Measurements from ENCODE around the gene KIAA1671.

KIAA1671 gene

DNA sequence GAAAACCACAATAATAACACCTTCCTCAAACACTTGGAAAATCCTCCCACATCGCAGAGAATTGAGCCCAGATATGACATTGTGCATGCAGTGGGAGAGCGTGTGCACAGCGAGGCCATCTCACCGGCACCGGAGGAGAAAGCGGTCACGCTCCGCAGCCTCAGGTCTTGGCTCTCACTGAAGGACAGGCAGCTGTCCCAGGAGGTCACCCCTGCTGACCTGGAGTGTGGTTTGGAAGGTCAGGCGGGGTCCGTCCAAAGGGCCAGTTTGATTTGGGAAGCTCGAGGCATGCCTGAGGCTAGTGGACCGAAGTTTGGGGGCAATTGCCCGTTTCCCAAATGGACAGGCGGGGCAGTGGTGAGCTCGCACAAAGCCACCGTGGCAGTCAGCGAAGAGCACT lies 86.7 kb downstream of the KIAA1671 start:
- no peak for DNase-seq (ENCODE audit: low read depth in 1 of 2, low spot score in 1 of 2)

DNA sequence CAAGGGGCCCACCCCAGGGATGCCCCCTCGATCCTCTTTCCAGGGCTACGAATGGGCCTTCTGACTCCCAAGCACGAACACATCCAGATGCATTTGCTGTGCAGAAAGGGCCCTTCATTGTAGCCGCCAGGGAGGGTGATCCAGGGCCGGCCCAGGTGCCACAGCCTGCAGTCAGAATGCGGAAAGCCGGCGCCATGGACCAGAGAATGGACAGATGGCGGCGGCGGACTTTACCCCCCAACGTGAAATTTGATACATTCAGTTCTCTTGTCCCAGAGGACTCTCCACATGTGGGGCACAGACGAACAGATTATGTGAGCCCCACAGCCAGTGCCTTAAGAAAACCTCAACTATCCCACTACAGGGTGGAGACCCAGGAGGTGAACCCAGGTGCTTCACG lies 87.2 kb downstream of the KIAA1671 start:
- no peak for DNase-seq (ENCODE audit: low read depth in 1 of 2, low spot score in 1 of 2)

DNA sequence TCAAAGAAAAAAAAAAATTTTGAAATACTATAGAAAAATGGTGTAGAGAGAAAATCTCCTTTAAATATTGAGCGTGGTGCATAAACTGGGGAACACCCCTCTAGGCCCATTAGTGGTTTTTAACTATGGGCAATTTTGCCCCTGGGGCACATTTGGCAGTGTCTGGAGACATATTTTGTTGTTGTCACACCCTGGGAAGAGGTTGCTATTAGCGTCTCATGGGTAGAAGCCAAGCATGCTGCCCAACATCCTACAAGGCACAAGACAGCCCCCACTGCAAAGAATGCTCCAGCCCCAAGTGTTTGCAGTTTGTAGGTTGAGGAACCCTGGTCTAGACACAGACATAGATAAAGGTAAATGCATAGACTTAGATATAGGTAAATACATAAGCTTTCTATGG lies 92.6 kb downstream of the KIAA1671 start:
- DNase-seq (ENCODE audit: low read depth in 1 of 2, low spot score in 1 of 2) = no peak

DNA sequence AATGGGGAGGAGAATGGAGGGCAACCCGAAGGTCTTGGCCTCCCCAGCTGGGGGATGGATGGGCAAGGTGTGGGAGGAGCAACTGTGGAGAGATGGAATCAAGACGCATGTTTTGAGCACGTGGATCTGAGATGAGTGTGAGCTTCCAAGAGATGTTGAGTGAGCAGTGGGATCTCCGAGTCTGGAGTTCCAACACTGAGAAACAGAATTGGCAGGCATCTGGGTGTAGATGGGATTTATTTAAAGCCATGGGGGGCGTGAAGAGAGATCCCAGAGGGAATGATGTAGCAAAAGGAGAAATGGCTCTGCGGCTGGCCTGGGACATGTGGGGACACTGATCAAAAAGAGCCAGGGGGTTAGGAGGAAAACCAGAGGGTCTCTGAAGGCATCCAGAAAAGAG lies 95.6 kb downstream of the KIAA1671 start:
- DNase-seq (ENCODE audit: low read depth in 1 of 2, low spot score in 1 of 2) = no peak

DNA sequence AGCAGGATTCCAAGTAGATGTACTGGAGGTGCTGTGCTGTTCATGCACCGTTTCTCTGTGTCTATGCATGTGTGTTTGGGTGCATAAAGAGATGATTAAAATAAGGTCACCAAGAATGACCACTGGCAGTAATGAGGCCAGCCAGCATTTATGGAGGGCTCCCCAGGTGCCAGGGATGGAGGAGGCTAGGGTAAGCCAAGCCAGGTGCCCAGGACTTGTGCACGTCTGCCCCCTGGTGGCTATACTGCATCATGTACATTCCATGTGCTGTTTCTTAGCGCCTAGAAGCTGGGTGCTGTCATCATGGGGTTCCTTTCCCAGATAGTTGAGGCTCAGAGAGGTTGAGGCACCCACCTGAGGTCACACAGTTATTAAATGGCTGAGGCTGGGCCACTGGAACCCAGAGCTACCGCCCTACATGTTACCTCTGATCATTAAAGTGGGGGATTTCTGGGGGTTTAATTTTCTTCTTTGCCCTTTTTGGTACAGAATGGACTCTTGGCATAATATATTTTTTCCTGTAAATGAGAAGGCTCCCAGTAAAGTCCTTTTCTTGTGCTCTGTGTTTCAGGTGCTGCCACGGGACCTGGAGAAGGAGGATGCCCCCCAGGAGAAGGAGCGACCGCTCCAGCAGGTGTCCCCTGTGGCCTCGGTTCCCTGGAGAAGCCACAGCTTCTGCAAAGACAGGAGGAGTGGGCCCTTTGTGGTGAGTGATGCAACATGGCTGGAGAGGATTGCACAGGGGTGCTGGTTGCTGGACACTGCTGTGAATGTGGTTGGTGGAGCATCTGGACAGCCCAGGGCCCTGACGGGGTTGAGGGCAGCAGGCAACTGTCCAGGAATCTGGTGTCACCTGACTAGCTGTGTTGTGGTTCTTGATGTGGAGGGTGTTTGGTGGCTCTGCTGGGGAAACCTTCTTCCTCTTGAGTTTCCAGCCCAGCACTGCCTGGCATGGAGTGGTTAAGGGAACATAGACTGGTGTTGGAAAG lies 96.4 kb downstream of the KIAA1671 start:
- DNase-seq (ENCODE audit: low read depth in 1 of 2, low spot score in 1 of 2) = peak; percentile 44 to 53

DNA sequence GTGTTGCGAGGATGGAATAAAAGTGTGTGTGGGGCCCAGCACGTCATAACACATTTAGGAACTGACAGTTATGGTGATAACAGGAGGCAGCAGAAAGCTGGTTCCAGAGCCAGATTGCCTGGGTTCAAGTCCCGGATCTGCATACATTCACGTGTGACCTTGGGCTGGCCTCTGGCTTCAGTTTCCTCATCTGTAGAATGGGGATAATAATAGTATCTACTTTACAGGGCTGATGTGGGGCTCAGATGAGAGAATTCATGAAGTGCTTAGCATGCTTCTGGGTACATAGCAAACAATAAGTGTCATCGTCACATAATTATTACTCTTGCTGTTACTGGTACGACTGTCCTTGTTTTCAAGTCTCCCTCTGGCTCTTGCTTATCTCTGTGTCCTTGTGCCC lies 97.3 kb downstream of the KIAA1671 start:
- no peak for DNase-seq (ENCODE audit: low read depth in 1 of 2, low spot score in 1 of 2)

DNA sequence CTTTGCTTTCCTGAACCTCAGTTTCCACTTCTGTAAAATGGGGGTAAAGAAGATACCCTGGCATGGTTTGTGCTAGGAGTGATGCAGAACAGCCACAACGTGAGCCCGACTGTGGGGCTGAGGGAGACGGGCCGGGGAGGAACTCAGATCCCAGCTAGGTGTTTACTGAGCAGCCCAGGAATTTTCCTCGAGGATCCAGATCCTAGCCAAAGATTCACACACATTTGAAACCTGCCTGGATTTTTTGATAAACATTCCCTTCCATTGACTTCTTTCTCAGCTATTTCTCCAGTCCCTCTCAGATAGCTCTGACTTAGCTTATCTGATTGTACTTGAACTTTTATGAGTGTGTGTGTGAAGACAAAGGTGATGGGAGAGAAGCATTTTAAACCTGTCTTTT lies 98.0 kb downstream of the KIAA1671 start:
- DNase-seq (ENCODE audit: low read depth in 1 of 2, low spot score in 1 of 2) = no peak

DNA sequence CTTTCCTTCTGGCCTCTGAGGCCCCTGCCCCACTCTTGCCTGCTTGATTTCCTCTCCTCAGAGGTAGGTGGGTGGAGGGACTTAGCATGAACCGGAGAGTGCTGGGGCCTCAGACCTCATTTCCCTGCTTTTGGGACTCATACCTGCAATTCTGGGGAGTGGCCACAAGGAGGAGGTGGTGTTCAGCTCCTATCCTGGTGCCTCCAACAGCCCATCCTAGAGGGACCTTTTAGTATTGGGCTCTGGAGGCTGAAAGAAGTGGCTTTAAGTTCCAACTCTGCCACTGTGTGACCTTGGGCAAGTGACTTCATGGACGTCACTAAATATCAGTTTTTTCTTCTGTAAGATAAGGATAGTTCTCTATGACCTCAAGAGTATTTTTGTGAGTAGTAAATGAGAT lies 98.6 kb downstream of the KIAA1671 start:
- DNase-seq (ENCODE audit: low read depth in 1 of 2, low spot score in 1 of 2) = no peak

DNA sequence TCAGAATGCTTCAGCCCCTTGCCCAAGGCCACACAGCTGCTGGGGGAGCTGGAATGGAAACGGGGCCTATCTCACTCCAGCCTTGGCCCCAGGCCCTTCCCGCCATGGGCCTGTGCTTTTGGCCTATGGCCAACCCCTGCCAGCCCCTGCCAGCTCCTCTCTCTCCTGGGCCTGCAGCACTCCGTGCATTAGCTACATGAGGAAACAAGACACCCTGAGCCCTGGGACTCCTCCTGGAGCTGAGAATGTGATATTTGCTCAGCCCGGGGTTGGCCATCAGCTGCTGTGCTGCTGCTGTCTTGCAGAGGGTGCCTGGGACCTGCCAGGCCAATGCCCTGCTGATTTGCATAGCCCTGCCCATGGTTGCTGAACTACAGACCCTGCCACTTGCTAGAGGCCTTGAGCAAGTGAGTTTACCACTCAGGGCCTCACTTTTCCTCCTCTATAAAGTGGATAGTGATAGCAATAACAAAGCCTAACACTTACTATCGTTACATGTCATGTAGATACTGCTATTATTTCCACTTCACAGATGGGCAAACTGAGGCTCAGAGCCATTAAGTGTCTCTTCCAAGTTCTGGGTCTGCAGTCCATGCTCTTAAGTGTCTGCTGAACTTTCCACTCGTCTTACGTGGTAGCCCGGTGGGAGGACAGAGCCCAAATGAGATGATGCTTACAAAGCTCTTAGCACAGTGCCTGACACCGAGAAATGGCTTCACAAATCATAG lies 99.6 kb downstream of the KIAA1671 start:
- DNase-seq (ENCODE audit: low read depth in 1 of 2, low spot score in 1 of 2) = no peak

DNA sequence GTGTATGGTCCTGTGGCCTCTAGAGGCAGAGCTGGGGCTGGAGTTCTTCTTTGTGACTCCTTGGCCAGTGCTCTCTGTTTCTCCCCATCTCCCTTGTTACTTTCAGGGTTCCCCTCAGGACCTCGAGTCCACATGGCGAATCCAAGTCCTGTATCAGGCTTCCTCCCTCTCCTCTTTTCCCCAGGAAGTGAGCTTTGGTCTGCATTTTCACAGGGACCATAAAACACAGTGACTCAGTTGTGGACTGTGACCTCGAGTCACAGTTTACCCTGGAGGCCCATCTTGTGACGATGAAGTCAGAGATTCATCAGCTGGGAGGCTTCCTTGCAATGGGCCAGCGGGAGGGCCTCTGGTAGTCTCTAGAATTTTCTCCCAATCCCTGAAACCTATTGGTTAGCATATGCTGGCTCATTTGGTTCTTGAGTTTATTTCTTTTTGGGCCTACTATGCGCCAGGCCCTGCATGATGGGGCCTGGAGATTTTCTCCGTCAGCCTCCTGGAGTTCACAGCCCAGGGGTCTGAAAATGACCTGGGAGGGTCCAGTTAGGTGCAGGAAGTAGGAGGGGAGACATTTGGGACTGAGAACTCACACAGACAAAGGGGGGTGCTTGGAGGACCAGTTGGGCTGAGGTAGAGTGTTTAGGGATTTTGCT lies 100.8 kb downstream of the KIAA1671 start:
- DNase-seq (ENCODE audit: low read depth in 1 of 2, low spot score in 1 of 2) = no peak

DNA sequence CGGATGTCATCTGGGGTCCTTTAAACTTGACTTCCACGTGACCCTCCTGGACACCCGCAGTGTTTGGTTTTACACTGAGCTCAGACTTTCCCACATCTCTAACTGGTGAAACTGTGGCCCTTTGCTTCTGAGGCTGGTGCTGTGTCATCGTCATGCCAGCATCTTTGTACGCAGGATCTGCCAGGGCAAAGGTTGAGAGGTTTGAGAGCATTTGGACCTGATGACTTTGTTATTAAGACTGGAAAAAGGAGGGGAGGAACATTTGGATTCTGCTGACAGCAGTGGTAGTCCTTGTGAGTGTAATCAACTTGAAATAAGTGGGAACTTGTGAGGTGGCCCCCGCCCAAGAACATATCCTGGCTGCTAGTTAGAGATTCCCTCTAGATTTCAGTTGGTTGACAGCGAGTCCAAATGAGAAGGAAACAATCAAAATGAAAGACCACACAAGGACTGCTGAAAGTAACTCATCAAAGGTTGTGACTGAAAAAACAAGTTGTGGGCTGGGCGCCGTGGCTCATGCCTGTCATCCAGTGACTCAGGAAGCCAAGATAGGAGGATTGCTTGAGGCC lies 102.5 kb downstream of the KIAA1671 start:
- DNase-seq (ENCODE audit: low read depth in 1 of 2, low spot score in 1 of 2) = peak in 1 of 2 donors; percentile 24

DNA sequence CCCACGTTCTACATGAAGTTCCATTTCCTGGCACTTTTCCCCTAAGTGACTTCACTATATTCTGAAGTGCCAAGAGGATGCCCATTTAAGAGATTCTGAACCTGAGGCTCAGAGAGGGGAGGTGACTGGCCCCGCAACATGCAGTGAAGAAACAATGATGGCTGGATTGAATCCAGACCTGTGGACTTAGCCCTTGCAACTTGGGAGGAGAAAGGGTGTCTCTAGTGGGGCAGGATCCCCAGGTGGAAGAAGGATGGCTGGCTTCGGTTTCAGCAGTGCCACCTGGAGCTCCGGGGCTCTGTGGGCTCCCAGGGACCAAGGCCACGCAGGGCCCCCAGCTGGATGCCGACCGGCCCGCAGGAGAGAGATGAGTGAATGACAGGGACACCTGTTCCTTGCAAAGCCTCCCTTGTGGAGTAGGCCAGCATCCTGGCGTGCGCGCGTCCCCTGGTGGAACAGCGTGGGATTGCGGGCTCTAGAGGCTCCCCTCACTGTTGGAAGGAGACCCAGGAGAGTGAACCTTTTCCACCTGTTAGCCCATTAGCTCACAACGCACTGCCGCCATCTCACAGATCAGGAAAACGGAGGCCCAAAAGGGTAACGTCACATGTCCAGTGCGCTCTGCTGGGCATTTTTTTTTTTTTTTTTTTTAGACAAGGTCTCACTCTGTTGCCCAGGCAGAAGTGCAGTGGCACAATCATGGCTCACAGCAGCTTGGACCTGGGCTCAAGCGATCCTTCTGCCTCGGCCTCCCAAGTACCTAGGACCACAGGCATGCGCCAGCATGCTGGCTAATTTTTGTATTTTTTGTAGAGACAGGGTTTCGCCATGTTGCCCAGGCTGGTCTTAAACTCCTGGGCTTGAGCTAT lies 104.7 kb downstream of the KIAA1671 start:
- DNase-seq (ENCODE audit: low read depth in 1 of 2, low spot score in 1 of 2) = peak; percentile 57 to 72

DNA sequence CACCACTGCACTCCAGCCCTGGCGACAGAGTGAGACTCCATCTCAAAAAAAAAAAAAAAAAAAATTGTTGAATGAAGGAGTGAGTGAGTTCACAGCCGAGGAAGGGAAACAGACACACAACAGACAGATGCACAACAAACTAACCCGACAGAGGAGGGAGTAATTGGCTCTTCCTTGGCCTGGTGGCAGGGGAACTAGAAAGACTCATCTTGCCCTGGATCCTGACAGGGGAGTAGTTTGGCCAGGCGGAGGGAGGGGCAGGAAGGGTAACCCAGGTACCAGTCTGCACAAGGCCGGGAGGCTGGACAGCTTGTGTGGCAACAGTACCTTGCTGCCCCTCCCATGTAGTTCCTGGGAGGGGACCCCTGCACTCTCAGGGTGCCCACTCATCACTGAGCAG lies 106.9 kb downstream of the KIAA1671 start:
- DNase-seq (ENCODE audit: low read depth in 1 of 2, low spot score in 1 of 2) = no peak

DNA sequence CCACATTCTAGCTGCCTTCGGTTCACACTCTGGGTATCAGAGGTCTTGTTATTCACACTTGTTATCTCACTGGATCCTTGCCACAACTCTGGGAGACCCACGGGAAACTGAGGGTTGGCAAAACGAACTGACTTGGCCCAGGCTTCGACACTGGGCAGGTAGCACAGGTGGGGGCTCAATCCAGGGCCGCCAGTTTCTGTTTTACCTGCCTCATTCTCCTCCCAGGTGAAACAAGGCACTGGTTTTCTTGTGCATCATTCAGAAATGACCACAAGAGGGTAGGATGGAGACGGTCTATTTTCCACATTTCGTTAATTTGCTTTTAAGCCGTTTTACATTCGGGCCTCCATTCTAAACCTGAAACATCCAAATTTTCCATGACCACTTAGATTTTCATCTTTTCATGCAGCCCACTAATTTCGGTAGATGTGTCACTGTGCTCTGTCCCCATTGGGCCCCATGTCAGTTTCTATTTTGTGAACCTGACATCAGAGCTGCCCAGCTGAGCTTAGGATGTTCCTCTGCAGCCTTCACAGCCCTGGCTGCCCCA lies 108.1 kb downstream of the KIAA1671 start:
- DNase-seq (ENCODE audit: low read depth in 1 of 2, low spot score in 1 of 2) = peak in 1 of 2 donors; percentile 23

DNA sequence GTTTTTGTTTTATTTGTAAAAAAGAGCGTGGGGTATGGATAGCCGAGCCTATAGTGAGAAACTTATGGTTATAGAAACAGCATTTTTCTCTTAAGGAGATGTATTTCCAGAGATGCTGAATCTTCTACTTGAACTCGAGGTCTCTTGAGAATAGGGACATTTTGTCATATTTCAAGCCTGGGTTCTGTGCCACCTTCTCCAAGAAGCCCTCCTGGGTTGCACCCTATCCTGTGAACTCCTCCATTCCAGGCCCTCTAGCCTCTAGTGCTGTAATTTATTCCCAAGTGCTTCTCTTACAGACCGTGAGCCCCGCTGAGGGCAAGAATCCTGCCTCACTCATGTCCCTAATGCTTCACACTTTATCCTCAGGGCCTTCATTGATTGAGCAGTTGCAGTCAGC lies 108.6 kb downstream of the KIAA1671 start:
- DNase-seq (ENCODE audit: low read depth in 1 of 2, low spot score in 1 of 2) = no peak

DNA sequence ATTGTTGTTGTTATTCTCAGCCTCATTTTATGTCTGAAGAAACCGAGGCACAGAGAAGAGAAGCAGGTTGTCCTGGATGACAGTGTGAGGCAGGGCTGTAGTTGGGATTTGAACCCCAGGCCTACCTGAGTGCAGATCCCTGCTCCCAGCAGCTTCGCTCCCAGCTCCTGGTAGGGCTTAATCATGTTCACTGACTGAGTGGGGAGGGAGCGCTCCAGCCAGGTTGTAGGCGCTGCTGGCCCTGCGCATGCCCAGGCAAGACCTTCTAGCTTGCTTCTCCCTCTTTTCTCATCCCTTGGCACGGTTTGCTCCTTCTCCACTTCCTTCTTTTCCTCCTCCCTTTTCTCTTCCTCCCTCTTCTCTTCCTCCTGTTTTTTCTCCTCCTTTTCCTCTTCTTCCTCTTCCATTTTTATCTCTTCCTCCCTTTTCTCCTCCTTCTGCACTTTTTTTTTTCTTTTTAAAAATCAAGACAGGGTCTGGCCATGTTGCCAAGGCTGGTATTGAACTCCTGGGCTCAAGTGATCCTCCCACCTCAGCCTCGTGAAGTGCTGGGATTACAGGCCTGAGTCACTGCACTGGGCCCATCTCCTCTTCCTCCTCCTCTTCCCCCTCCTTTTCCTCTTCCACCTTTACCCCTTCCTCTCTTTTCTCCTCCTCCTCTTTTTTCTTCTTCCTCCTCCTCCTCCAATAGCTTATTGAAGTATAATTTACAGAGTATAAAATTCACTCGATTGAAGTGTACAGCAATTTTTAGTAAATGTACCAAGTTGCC lies 109.3 kb downstream of the KIAA1671 start:
- no peak for DNase-seq (ENCODE audit: low read depth in 1 of 2, low spot score in 1 of 2)

DNA sequence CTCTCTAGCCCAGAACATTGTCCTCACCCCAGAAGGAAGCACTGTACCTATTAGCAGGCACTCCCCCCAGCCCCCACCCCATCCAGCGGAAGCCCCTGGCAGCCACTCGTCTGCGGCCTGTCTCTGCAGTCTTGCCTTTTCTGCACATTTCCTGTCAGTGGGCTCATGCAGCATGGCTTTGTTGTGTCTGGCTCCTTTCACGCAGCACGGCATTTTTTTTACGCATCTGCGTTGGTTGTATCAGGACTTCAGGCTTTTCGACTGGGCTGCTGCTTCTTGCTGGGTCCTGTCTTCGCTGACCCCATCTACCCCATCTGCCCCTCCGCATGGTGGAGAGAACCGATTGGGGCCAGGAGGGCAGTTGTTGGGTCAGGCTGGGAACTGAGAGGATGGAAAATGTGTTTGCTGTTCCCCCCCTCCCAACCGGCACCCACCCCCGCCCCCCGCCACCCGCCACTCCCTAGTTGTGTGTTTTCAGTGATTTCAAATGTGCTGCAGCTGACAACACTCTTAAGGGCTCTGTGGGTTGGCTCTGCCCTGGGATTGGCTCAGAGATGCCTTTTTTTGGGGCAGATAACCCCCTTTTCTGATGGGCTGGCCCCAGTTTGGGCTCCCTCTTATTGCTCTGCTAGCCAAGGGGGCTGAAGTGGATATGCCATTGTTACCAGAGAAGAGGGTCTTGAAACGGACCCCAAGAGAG lies 110.0 kb downstream of the KIAA1671 start:
- DNase-seq (ENCODE audit: low read depth in 1 of 2, low spot score in 1 of 2) = peak; percentile 50 to 73

DNA sequence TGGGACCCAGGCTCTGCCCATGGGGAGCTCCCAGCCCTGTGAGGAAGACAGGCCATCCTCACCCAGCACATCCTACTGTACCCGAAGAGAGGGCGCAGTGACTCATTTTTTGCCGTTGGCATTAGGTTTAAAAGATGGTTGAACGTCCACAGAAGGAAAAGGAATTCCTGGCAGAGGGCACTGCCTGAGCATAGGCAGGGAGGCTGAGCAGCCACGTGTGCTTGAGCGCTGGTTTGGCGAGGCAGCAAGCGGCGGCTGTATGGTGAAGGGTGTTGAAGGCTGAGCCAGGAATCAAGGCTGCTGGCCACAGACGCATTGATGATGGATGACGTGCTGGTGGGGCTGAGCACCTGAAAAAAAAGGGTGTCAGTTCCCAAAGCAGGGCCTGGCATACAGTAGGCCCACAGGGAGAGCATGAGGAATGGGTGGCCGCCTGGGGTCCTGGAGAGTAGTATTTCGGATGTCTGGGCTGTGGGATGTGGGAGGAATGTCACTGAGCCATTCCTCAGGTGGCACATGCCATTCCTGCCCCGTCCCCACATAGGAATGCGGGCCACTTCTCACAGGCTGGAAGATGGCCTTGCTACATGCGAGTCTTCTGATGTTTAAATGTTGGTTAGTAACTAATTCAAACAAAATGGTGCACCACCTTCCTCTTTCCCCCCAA lies 112.5 kb downstream of the KIAA1671 start:
- no peak for DNase-seq (ENCODE audit: low read depth in 1 of 2, low spot score in 1 of 2)

Measured in activated T-helper 1 cell treated with anti-CD3 and anti-CD28 coated beads, Interleukin-2, amount 50 U/mL, for 16 hours (primary cell).